GM23338 (cell line): ENCODE data around the gene THADA. TPM values are rescaled to one million over a fixed set of nuclear protein-coding genes. Genes with fewer than 3 reads are reported as not detected.

Experiments
- ATAC-seq: fragments of 200-7000 bp; cut with Tn5 transposase; 3 replicates; pipeline ENCODE4 v1.9.1; 2020
- DNase-seq: peaks from one replicate; pipeline ENCODE4 v3.0.0-alpha.2; 2015; ENCODE audit warnings: low spot score
- H2AFZ ChIP-seq: fragments of 200-600 bp; sonication (generic); 2 replicates; pipeline ENCODE4 v1.8.0; 2016; ENCODE audit warnings: antibody characterized with exemption, mild to moderate bottlenecking, moderate library complexity
- H3F3A ChIP-seq: fragments of 200-600 bp; sonication (generic); replicated peaks from 2 replicates; pipeline ENCODE4 v1.8.0; 2017; ENCODE audit warnings: antibody characterized with exemption, mixed run types, low read depth
- H3K27ac ChIP-seq: fragments of 200-600 bp; sonication (generic); 2 replicates; pipeline ENCODE4 v1.6.1; 2016; ENCODE audit warnings: low read depth
- H3K27me3 ChIP-seq: fragments of 200-600 bp; sonication (generic); 2 replicates; pipeline ENCODE4 v1.8.0; 2016; ENCODE audit warnings: mild to moderate bottlenecking, mixed run types, moderate library complexity; ENCODE audit not compliant: insufficient read depth
- H3K36me3 ChIP-seq: fragments of 200-600 bp; sonication (generic); 2 replicates; pipeline ENCODE4 v1.8.0; 2016; ENCODE audit warnings: mild to moderate bottlenecking; ENCODE audit not compliant: insufficient read depth
- H3K4me1 ChIP-seq: fragments of 200-600 bp; sonication (generic); 2 replicates; pipeline ENCODE4 v1.8.0; 2016; ENCODE audit warnings: mild to moderate bottlenecking, moderate library complexity; ENCODE audit not compliant: insufficient read depth
- H3K4me2 ChIP-seq: fragments of 200-600 bp; sonication (generic); 2 replicates; pipeline ENCODE4 v1.7.1; 2017; ENCODE audit warnings: mixed run types
- H3K4me3 ChIP-seq: fragments of 200-600 bp; sonication (generic); 2 replicates; pipeline ENCODE4 v1.6.1; 2016; ENCODE audit warnings: mixed run types
- H3K79me2 ChIP-seq: fragments of 200-600 bp; sonication (generic); replicated peaks from 2 replicates; pipeline ENCODE4 v1.8.0; 2017; ENCODE audit warnings: mild to moderate bottlenecking; ENCODE audit not compliant: insufficient read depth
- H3K9me2 ChIP-seq: fragments of 200-600 bp; sonication (generic); 2 replicates; pipeline ENCODE4 v1.8.0; 2017; ENCODE audit not compliant: insufficient read depth
- H4K20me1 ChIP-seq: fragments of 200-600 bp; sonication (generic); replicated peaks from 2 replicates; pipeline ENCODE4 v1.8.0; 2017; ENCODE audit warnings: mild to moderate bottlenecking; ENCODE audit not compliant: insufficient read depth
- H3K27ac Mint-ChIP-seq: 2 replicates; pipeline ENCODE4 v1.8.0; 2020; ENCODE audit warnings: inconsistent platforms, mild to moderate bottlenecking, moderate library complexity, mixed read lengths
- H3K27me3 Mint-ChIP-seq: 3 replicates; pipeline ENCODE4 v1.8.0; 2022; ENCODE audit warnings: low read depth, mild to moderate bottlenecking, moderate library complexity, mixed read lengths, inconsistent platforms; ENCODE audit not compliant: insufficient read depth, poor library complexity
- H3K36me3 Mint-ChIP-seq: 3 replicates; pipeline ENCODE4 v1.8.0; 2021; ENCODE audit warnings: low read depth, mild to moderate bottlenecking, inconsistent platforms, moderate library complexity, mixed read lengths
- H3K4me1 Mint-ChIP-seq: 3 replicates; pipeline ENCODE4 v1.8.0; 2020; ENCODE audit warnings: mild to moderate bottlenecking, inconsistent platforms, mixed read lengths
- H3K4me3 Mint-ChIP-seq: 3 replicates; pipeline ENCODE4 v1.8.0; 2021; ENCODE audit warnings: moderate library complexity, mild to moderate bottlenecking, inconsistent platforms, mixed read lengths
- H3K9me3 Mint-ChIP-seq: 3 replicates; pipeline ENCODE4 v1.8.0; 2020; ENCODE audit warnings: moderate library complexity, mild to moderate bottlenecking, inconsistent platforms, mixed read lengths
- CREB1 ChIP-seq: fragments of 250-450 bp; sonication (Bioruptor Pico); IDR thresholded peaks from 2 replicates; pipeline ENCODE4 v1.5.0; 2020; ENCODE audit warnings: low read depth, mild to moderate bottlenecking, moderate library complexity
- CTCF ChIP-seq, 2 experiments: fragments of 200-600 bp in 1 of 2; sonication (generic) in 1 of 2; conservative IDR thresholded peaks; 2 replicates each; pipeline versions ENCODE4 v1.5.1 to v1.6.1; 2016 to 2017; ENCODE audit warnings: antibody characterized with exemption in 2 of 2, low read depth in 2 of 2, mild to moderate bottlenecking in 2 of 2, moderate library complexity in 1 of 2
- EZH2phosphoT487 ChIP-seq: fragments of 200-600 bp; sonication (generic); IDR thresholded peaks from one replicate; pipeline ENCODE4 v1.8.1; 2018; ENCODE audit warnings: antibody characterized with exemption; ENCODE audit not compliant: unreplicated experiment
- NANOG ChIP-seq: IDR thresholded peaks from 2 replicates; pipeline ENCODE4 v1.6.1; 2016; ENCODE audit warnings: antibody characterized with exemption, borderline replicate concordance
- POLR2AphosphoS5 ChIP-seq: IDR thresholded peaks from 2 replicates; pipeline ENCODE4 v1.6.1; 2016; ENCODE audit warnings: antibody characterized with exemption, low read depth
- REST ChIP-seq: IDR thresholded peaks from one replicate; pipeline ENCODE4 v1.6.1; 2018; ENCODE audit warnings: antibody characterized with exemption; ENCODE audit not compliant: unreplicated experiment
- STAT1 ChIP-seq: IDR thresholded peaks from one replicate; pipeline ENCODE4 v1.6.1; 2016; ENCODE audit warnings: antibody characterized with exemption; ENCODE audit not compliant: unreplicated experiment
- ZNF462 ChIP-seq: fragments of 250-450 bp; sonication (Bioruptor Pico); IDR thresholded peaks from 2 replicates; pipeline ENCODE4 v1.5.0; 2020; ENCODE audit warnings: mild to moderate bottlenecking, moderate library complexity
- polyA plus RNA-seq: library from polyadenylated mRNA; unstranded; fragments of >200 nt; fragmentation: Nextera tagmentation; extraction: Ambion mirVana; gene quantifications from 2 replicates; pipeline ENCODE4 v1.2.1, GENCODE V29; 2016
- total RNA-seq: library from RNA; depleted of rRNA; stranded (reverse); fragments of >200 nt; shearing (Covaris generic); gene quantifications from 2 replicates; pipeline ENCODE4 v1.2.3, GENCODE V29; 2014

THADA gene
- total and polyA plus RNA-seq, 2 experiments from 2014 or later, result 17.0 to 30.7 TPM

- Mint-ChIP-seq H3K36me3 (no peaks in the 10 kb centered on the region), H3K27ac (peak overlapping the region; percentile 68), H3K4me3 (no peak overlapping the region), H3K27me3 (no peaks in the 10 kb centered on the region), H3K9me3 (no peaks in the 10 kb centered on the region), H3K4me1 (peaks cover 55% of the 10 kb centered on the region)
- DNase-seq, result peak; percentile 75
- Histone ChIP-seq H2AFZ (no peak overlapping the region), H4K20me1 (no peaks in the 10 kb centered on the region; the same call in 1 of the 2 replicates), H3K36me3 (no peaks in the 10 kb centered on the region), H3K4me3 (no peak overlapping the region), H3K4me2 (peak overlapping the region; percentile 21; the same call in 1 of the 2 replicates), H3F3A (no peaks in the 10 kb centered on the region), H3K9me2 (no peaks in the 10 kb centered on the region), H3K79me2 (no peaks in the 10 kb centered on the region), H3K27me3 (no peaks in the 10 kb centered on the region), H3K4me1 (peaks cover 29% of the 10 kb centered on the region), H3K27ac (peak overlapping the region; percentile 87)
- TF ChIP-seq NANOG, result no peak
- peak; percentile 85 for TF ChIP-seq ZNF462 (CRISPR knock-in tag)
- peak; percentile 81 for ATAC-seq
These were observed 150.7 kb downstream of the THADA start for GRCh38 chr2:43444989-43445645.

GRCh38 chr2:43443282-43443681 lies 152.6 kb downstream of the THADA start:
- Mint-ChIP-seq H3K4me1 (peaks cover 41% of the 10 kb centered on the region), H3K9me3 (no peaks in the 10 kb centered on the region), H3K36me3 (no peaks in the 10 kb centered on the region), H3K27ac (0 out of 2 replicates have a peak overlapping the region, but pooled peaks have one; percentile 2), H3K27me3 (no peaks in the 10 kb centered on the region), H3K4me3 (no peak overlapping the region)
- no peaks in the 10 kb centered on the region for H3K79me2 ChIP-seq
- ATAC-seq, result no peak
- H3K36me3 ChIP-seq, result no peaks in the 10 kb centered on the region
- H3K4me3 ChIP-seq, result no peak overlapping the region
- no peaks in the 10 kb centered on the region; the same call in 1 of the 2 replicates for H4K20me1 ChIP-seq
- H2AFZ ChIP-seq, result no peak overlapping the region
- H3K4me1 ChIP-seq, result peaks cover 27% of the 10 kb centered on the region
- no peak overlapping the region for H3K4me2 ChIP-seq
- H3F3A ChIP-seq, result no peaks in the 10 kb centered on the region
- no peaks in the 10 kb centered on the region for H3K9me2 ChIP-seq
- no peak overlapping the region for H3K27ac ChIP-seq
- DNase-seq, result no peak
- H3K27me3 ChIP-seq, result no peaks in the 10 kb centered on the region
- TF ChIP-seq EZH2phosphoT487 (no peak), POLR2AphosphoS5 (no peak), REST (no peak), STAT1 (no peak), CREB1 (no peak), CTCF (conservative IDR thresholded peaks at IDR 0.05; ENCODE audit: low read depth in 2 of 2) (no peak)
